Measurements from ENCODE around the gene FARP1. TPM values are rescaled to one million over a fixed set of nuclear protein-coding genes. Genes with fewer than 3 reads are reported as not detected.

The FARP1 gene
- total RNA-seq, 1 donor from 2014 or later = 128 TPM

GRCh38 chr13:98484289-98485219 is 341.7 kb downstream of the FARP1 start:
- H2AFZ ChIP-seq (ENCODE audit: low read depth, low read length) = no peak overlapping the region
- peak overlapping the region; percentile 73 for H3K4me3 Mint-ChIP-seq (ENCODE audit: unreplicated experiment)
- H3K79me2 ChIP-seq (ENCODE audit: insufficient read depth, low read length) = peaks cover 91% of the 10 kb centered on the region
- H3K9me3 ChIP-seq (ENCODE audit: insufficient read depth, low read depth, low read length) = no peaks in the 10 kb centered on the region
- peak; percentile 93 for FAIRE-seq
- H3K4me3 ChIP-seq (ENCODE audit: insufficient read depth, low read depth, low read length) = peak overlapping the region; percentile 26
- H3K36me3 ChIP-seq (ENCODE audit: insufficient read depth, low read length) = no peaks in the 10 kb centered on the region
- peaks cover 10% of the 10 kb centered on the region for H3K36me3 Mint-ChIP-seq (ENCODE audit: low read depth, unreplicated experiment)
- peaks cover 39% of the 10 kb centered on the region for H4K20me1 ChIP-seq (ENCODE audit: insufficient read depth, low read length)
- peak overlapping the region; percentile 82 for H3K9ac ChIP-seq (ENCODE audit: low read length)
- H3K9me3 Mint-ChIP-seq (ENCODE audit: unreplicated experiment) = no peaks in the 10 kb centered on the region
- peaks cover 67% of the 10 kb centered on the region for H3K4me1 ChIP-seq (ENCODE audit: insufficient read depth, low read length)
- H3K4me2 ChIP-seq (ENCODE audit: low read length) = peak overlapping the region; percentile 82
- H3K27ac Mint-ChIP-seq (ENCODE audit: unreplicated experiment) = peak overlapping the region; percentile 99
- no peak for TF ChIP-seq CTCF (IDR thresholded peaks at IDR 0.05; ENCODE audit: insufficient read depth, low read depth, low read length)
- TF ChIP-seq EZH2 (IDR thresholded peaks at IDR 0.05; ENCODE audit: insufficient read depth, low read length) = no peak
- DNase-seq (ENCODE audit: low read depth) = peak; percentile 95
- H3K27me3 Mint-ChIP-seq (ENCODE audit: low read depth, unreplicated experiment) = no peaks in the 10 kb centered on the region
- H3K4me1 Mint-ChIP-seq (ENCODE audit: low read depth, unreplicated experiment) = peaks cover 62% of the 10 kb centered on the region
- H3K27ac ChIP-seq (ENCODE audit: low read depth, low read length) = peak overlapping the region; percentile 95
- H3K27me3 ChIP-seq (ENCODE audit: insufficient read depth, low read length) = no peaks in the 10 kb centered on the region

- Mint-ChIP-seq H3K9me3 (ENCODE audit: unreplicated experiment) (no peaks in the 10 kb centered on the region), H3K27me3 (ENCODE audit: low read depth, unreplicated experiment) (no peaks in the 10 kb centered on the region), H3K27ac (ENCODE audit: unreplicated experiment) (peak overlapping the region; percentile 99), H3K4me3 (ENCODE audit: unreplicated experiment) (no peak overlapping the region), H3K36me3 (ENCODE audit: low read depth, unreplicated experiment) (peaks cover 10% of the 10 kb centered on the region), H3K4me1 (ENCODE audit: low read depth, unreplicated experiment) (peaks cover 63% of the 10 kb centered on the region)
- DNase-seq (ENCODE audit: low read depth) = no peak
- no peak overlapping the region for H3K4me3 ChIP-seq (ENCODE audit: insufficient read depth, low read depth, low read length)
- H4K20me1 ChIP-seq (ENCODE audit: insufficient read depth, low read length) = peaks cover 49% of the 10 kb centered on the region
- H3K9me3 ChIP-seq (ENCODE audit: insufficient read depth, low read depth, low read length) = no peaks in the 10 kb centered on the region
- H3K4me1 ChIP-seq (ENCODE audit: insufficient read depth, low read length) = peaks cover 67% of the 10 kb centered on the region
- FAIRE-seq = no peak
- TF ChIP-seq EZH2 (IDR thresholded peaks at IDR 0.05; ENCODE audit: insufficient read depth, low read length) (no peak), CTCF (IDR thresholded peaks at IDR 0.05; ENCODE audit: insufficient read depth, low read depth, low read length) (no peak)
- peaks cover 96% of the 10 kb centered on the region for H3K79me2 ChIP-seq (ENCODE audit: insufficient read depth, low read length)
- H3K4me2 ChIP-seq (ENCODE audit: low read length) = peak overlapping the region; percentile 82
- H3K9ac ChIP-seq (ENCODE audit: low read length) = peak overlapping the region; percentile 82
- H2AFZ ChIP-seq (ENCODE audit: low read depth, low read length) = no peak overlapping the region
- H3K27me3 ChIP-seq (ENCODE audit: insufficient read depth, low read length) = no peaks in the 10 kb centered on the region
- peak overlapping the region; percentile 95 for H3K27ac ChIP-seq (ENCODE audit: low read depth, low read length)
- no peaks in the 10 kb centered on the region for H3K36me3 ChIP-seq (ENCODE audit: insufficient read depth, low read length)
Measured at GRCh38 chr13:98485561-98485960, 342.7 kb downstream of the FARP1 start.

- peaks cover 96% of the 10 kb centered on the region for H3K79me2 ChIP-seq (ENCODE audit: insufficient read depth, low read length)
Measured at GRCh38 chr13:98486412-98486811, 343.5 kb downstream of the FARP1 start.

More at GRCh38 chr13:98486412-98486811, 343.5 kb downstream of the FARP1 start:
- no peak overlapping the region for H3K4me2 ChIP-seq (ENCODE audit: low read length)
- peaks cover 58% of the 10 kb centered on the region for H3K4me1 ChIP-seq (ENCODE audit: insufficient read depth, low read length)
- peaks cover 57% of the 10 kb centered on the region for H4K20me1 ChIP-seq (ENCODE audit: insufficient read depth, low read length)
- H3K27me3 ChIP-seq (ENCODE audit: insufficient read depth, low read length) = no peaks in the 10 kb centered on the region
- no peak overlapping the region for H3K27ac Mint-ChIP-seq (ENCODE audit: unreplicated experiment)
- H3K9ac ChIP-seq (ENCODE audit: low read length) = no peak overlapping the region
- H3K4me3 ChIP-seq (ENCODE audit: insufficient read depth, low read depth, low read length) = no peak overlapping the region
- peaks cover 58% of the 10 kb centered on the region for H3K4me1 Mint-ChIP-seq (ENCODE audit: low read depth, unreplicated experiment)
- no peaks in the 10 kb centered on the region for H3K9me3 Mint-ChIP-seq (ENCODE audit: unreplicated experiment)
- H3K9me3 ChIP-seq (ENCODE audit: insufficient read depth, low read depth, low read length) = no peaks in the 10 kb centered on the region
- H3K36me3 Mint-ChIP-seq (ENCODE audit: low read depth, unreplicated experiment) = peaks cover 13% of the 10 kb centered on the region
- no peak overlapping the region for H2AFZ ChIP-seq (ENCODE audit: low read depth, low read length)
- TF ChIP-seq EZH2 (IDR thresholded peaks at IDR 0.05; ENCODE audit: insufficient read depth, low read length) = no peak
- no peak for TF ChIP-seq CTCF (IDR thresholded peaks at IDR 0.05; ENCODE audit: insufficient read depth, low read depth, low read length)
- FAIRE-seq = no peak
- no peaks in the 10 kb centered on the region for H3K36me3 ChIP-seq (ENCODE audit: insufficient read depth, low read length)
- no peak for DNase-seq (ENCODE audit: low read depth)
- no peaks in the 10 kb centered on the region for H3K27me3 Mint-ChIP-seq (ENCODE audit: low read depth, unreplicated experiment)
- no peak overlapping the region for H3K4me3 Mint-ChIP-seq (ENCODE audit: unreplicated experiment)
- H3K27ac ChIP-seq (ENCODE audit: low read depth, low read length) = no peak overlapping the region

All from astrocyte (in vitro differentiated cells and primary cell).